ENCODE measurements around the gene MTFP1.
A peak's percentile ranks its signal among the peaks of the same experiment; 100 is the strongest.
"Not testable (repeated sequence)": the region's sequence is repeated elsewhere in the genome, so short reads cannot be mapped to it uniquely, and the experiment has no call there.

The MTFP1 gene

GRCh38 chr22:30425616-30426387, at the start of gene MTFP1:
TSS of gene MTFP1 (plus strand) at chr22:30425768. CDS start at chr22:30425880, 112 bp downstream.
- peak; percentile 57 for DNase-seq

- DNase-seq: no peak
Measured at GRCh38 chr22:30380011-30380410, 45.6 kb upstream of the MTFP1 start.

- DNase-seq: no peak
Measured at GRCh38 chr22:30381264-30381663, 44.3 kb upstream of the MTFP1 start.

GRCh38 chr22:30382340-30382739, 43.2 kb upstream of the MTFP1 start:
- no peak for DNase-seq

- no peak for DNase-seq
Measured at GRCh38 chr22:30383061-30383460, 42.5 kb upstream of the MTFP1 start.

GRCh38 chr22:30385942-30386341, 39.6 kb upstream of the MTFP1 start:
- DNase-seq: no peak

GRCh38 chr22:30386608-30386959, 39.0 kb upstream of the MTFP1 start:
- DNase-seq: no peak

- peak; percentile 71 for DNase-seq
Measured at GRCh38 chr22:30386960-30387827, 38.4 kb upstream of the MTFP1 start, which contains the start of gene RNF215. TSS of gene RNF215 (minus strand) at chr22:30387411. CDS start at chr22:30387313, 98 bp downstream.

- DNase-seq: peak; percentile 66
Measured at GRCh38 chr22:30390974-30391691, 34.4 kb upstream of the MTFP1 start.

- DNase-seq: no peak
Measured at GRCh38 chr22:30392661-30393321, 32.8 kb upstream of the MTFP1 start.

GRCh38 chr22:30393322-30393680, 32.3 kb upstream of the MTFP1 start:
- DNase-seq: no peak

- DNase-seq: no peak
Measured at GRCh38 chr22:30393885-30394284, 31.7 kb upstream of the MTFP1 start.

- peak; percentile 47 for DNase-seq
Measured at GRCh38 chr22:30396871-30397655, 28.5 kb upstream of the MTFP1 start, which contains the start of gene SEC14L2. TSS of gene SEC14L2 (plus strand) at chr22:30397018. CDS start at chr22:30397117, 99 bp downstream.

GRCh38 chr22:30397656-30398635, 27.6 kb upstream of the MTFP1 start:
- DNase-seq: no peak

GRCh38 chr22:30398685-30399680, 26.6 kb upstream of the MTFP1 start:
- no peak for DNase-seq

- DNase-seq: no peak
Measured at GRCh38 chr22:30399718-30400117, 25.9 kb upstream of the MTFP1 start.

GRCh38 chr22:30400159-30400558, 25.4 kb upstream of the MTFP1 start:
- no peak for DNase-seq

GRCh38 chr22:30401024-30401423, 24.5 kb upstream of the MTFP1 start:
- DNase-seq: not testable (repeated sequence)
